ENCODE measurements around the gene ADAMTS13.

DNA sequence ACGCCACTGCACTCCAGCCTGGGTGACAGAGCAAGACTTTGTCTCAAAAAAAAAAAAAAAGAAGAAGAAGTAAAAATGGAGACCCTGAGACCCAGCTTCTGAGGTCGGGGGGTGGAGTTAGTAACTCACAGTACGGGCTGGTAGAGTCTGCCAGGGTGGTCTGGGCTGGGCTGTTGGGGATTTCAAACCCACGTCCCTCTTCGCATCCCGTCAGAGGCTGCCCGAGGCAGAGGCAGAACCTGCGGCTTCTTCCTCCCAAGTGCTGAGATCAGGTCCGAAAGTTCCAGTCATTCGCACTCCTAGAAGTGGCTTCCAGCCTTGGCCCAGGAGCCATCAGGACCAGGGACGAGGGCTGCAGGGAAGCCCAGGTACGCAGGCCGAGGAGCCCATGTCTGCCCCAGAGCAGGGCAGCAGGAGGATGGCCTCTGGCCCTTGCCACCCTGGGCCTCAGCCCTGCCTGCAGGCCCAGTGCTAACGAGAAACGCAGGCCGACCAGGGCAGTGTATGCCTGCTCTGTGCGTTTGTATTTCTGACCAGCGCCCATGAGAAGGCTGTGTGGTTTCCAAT, 66.6 kb downstream of the ADAMTS13 start:
- TF ChIP-seq POLR2A (IDR thresholded peaks at IDR 0.05): no peak
- TF ChIP-seq, protein P1, sequence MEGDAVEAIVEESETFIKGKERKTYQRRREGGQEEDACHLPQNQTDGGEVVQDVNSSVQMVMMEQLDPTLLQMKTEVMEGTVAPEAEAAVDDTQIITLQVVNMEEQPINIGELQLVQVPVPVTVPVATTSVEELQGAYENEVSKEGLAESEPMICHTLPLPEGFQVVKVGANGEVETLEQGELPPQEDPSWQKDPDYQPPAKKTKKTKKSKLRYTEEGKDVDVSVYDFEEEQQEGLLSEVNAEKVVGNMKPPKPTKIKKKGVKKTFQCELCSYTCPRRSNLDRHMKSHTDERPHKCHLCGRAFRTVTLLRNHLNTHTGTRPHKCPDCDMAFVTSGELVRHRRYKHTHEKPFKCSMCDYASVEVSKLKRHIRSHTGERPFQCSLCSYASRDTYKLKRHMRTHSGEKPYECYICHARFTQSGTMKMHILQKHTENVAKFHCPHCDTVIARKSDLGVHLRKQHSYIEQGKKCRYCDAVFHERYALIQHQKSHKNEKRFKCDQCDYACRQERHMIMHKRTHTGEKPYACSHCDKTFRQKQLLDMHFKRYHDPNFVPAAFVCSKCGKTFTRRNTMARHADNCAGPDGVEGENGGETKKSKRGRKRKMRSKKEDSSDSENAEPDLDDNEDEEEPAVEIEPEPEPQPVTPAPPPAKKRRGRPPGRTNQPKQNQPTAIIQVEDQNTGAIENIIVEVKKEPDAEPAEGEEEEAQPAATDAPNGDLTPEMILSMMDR (IDR thresholded peaks at IDR 0.05): no peak
